GM19043 (cell line): Measurements from ENCODE around the gene CDC42.
"Not testable (repeated sequence)": the region's sequence is repeated elsewhere in the genome, so short reads cannot be mapped to it uniquely, and the experiment has no call there.

Experiments
- ATAC-seq: cut with Tn5 transposase; IDR thresholded peaks from one replicate; pipeline ENCODE4 v1.9.1; 2021; ENCODE audit warnings: low read depth; ENCODE audit not compliant: unreplicated experiment

The CDC42 gene

DNA sequence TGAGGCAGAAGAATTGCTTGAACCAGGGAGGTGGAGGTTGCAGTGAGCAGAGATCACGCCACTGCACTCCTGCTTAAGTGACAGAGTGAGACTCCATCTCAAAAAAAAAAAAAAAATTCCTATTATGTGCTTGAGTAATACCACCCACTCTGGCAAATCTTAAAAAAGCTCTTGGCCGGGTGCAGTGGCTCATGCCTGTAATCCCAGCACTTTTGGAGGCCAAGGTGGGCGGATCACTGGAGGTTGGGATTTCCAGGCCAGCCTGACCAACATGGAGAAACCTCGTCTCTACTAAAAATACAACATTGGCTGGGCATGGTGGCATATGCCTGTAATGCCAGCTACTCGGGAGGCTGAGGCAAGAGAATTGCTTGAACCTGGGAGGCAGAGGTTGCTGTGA lies 17.7 kb upstream of the CDC42 start:
- not testable (repeated sequence) for ATAC-seq

DNA sequence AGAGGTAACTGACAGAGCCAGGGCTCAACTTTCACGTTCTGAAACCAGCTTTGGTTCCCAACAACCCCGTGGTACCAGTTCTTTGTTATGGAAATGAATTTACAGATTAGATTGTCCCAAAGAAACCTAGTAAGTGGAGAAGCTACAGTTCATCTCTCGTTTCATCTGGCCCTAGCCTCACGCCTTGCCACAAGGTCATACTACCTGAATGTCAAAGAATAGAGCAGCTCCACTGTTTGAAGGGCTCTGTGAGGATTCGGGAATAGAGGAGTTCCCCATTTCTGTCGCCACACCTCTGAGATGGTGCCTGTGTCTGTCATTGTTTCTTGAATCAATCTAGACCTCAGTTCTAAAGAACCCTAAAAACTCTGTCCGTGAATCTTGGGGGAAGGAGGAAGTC lies 15.0 kb upstream of the CDC42 start:
- no peak for ATAC-seq

DNA sequence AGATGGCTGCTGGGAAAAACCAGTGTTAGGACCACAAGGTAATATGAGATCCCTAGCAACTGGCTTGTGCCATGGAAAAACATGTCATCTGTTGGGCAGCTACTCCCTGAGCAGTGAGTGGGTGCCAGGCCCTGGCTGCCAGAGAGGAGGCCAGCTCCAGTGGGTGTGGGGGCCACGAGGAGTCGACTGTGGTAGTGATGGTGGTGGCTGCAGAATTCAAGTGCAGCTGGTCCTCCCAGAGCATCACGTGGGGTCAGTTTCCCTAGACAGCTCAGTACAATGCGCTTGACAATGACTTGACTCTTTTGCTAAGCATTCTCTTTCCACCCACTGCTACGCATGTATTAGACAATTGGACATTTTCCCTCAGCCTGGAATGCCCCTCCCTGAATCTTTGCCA lies 14.5 kb upstream of the CDC42 start:
- no peak for ATAC-seq

DNA sequence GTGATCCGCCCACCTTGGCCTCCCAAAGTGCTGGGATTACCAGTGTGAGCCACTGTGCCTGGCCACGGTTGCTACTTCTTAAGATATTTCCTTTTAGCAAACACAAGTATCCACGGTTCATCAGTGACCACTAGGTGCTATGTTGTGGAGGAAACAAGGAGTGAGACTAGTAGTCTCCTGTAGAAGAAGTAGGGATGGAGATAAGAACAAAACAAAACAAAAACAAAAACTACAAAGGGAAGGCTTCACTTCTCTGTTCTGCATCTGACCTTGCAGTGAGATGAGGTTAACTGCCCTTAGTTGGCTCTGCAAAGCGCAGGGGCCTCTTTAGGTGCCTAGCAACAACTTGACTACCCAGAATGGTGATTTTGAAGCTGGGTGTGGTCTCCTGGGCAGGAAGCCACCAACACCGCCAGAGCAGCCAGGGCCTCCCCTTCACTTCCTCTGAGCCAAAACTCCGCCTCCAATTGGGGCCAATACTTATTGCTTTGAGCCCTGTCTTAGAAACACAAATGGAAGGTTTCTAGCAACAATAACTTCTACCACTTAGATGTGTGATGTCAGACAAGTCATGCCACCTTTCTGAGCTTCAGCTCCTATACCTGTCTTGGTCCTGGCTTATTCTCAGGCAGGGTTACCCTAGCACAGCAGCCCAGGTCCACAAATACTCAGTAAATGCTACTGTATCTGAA lies 12.8 kb upstream of the CDC42 start:
- ATAC-seq = peak; percentile 97

DNA sequence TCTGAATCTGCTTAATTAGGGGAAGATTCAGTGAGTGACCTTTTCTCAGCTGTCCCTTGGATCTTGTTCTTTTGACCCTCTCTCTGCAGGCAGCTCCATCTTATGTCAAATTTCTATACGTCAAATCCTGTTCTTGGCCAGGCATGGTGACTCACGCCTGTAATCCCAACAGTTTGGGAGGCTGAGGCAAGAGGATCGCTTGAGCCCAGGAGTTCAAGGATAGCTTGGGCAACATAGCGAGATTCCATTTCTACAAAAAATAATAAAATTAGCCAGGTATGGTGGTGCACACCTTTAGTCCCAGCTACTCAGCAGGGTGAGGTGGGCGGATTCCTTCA lies 12.3 kb upstream of the CDC42 start:
- ATAC-seq = no peak

DNA sequence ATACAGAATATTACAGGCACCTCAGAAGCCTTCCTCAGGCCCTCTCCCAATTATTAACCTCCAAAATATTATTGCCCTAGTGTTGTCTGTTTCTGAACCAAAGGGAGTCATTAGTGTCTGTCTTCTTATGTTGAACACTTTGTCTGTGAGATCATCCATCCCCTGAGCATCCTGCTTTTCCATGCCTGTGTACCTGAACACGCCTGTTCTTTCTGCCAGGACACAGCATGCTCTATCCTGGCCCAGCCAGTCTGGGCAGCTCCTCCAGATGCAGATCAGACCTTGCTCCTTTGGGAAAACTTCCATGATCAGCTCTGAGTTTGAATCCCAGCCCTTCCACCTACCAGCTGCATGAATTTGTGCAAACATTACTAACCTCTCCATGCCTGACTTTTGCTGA lies 11.0 kb upstream of the CDC42 start:
- no peak for ATAC-seq

DNA sequence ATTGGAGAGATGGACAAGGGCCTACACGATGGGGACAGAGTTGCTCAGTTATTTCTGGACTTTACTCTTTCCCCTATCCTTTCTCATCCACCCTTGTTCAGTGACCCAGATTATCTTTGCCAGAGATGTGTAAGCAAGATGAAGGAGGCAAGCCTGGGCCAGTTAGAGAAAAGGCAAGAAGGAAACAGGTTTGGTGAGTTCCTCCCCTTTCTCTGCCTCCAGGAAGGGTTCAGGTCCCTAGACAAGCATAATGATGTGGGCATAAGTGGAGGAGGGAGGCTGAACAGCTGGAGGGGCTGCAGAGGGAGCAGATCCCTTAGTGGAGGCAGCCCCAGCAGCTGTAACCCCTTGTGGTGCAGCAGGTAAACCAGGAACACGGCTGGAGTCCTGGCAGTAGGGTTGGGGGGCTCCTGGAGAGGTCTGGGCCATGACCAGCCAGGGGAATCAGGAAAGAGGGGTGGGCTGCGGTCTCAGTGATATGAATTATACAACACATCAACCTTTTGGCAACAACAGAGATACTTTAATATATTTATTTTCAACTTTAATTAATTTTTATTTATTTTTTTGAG lies 9.2 kb upstream of the CDC42 start:
- ATAC-seq = no peak

DNA sequence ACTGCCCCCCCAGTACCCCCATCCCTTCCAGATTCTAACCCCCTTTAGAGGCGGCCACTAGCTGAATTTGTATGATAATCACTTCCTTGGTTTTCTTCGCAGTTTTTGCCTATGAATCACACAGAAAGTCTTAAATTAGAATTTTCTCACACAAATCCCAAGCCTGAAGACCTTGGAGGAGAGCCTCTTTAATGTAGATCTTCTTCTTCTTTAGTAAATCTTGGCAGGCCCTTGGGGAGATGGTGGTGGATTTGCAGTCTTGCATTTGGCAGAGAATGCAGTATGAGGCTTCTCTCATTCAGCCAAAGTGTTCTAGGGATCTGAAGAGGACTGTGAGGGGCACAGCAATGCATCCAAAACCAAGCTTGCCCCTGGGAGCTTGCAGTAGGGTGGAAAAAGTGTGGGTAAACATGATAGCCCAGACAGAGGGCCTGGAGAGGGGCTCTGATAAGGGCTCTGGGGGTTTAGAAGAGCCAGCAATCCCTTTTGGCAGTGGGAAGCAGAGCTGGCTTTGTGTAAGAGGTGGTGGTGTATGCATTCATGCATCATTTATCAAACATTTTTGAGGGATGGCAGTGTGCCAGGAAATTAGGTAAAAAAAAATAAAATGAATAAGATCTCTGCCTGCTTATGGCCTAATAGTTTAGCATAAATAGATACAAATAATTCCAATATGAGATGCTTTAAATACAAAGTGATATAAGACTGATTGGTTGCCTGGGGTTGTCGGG lies 7.7 kb upstream of the CDC42 start:
- no peak for ATAC-seq

DNA sequence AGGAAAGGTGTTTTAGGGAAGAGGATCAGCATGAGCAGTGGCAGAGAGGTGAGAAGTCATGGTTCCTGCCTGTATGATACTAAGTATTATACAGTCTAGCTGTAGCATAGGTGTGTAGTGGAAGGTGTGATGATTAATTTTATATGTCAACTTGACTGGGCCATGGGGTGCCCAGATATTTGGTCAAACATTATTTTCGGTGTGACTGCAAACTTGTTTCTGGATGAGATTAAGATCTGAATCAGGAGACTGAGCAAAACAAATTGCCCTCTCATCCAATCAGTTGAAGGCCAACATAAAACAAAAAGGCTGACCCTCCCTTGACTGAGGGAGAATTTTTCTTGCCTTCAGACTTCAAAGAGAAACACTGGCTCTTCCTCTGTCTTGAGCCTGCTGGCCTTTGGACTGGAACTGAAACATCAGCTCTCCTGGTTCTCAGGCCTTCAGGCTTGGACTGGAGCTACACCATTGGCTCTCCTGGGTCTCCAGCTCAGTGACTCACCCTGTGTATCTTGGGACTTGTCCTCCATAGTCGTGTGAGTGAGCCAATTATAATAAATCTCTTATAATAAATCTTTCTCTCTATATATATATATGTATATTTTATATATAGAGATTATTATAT lies 6.8 kb upstream of the CDC42 start:
- no peak for ATAC-seq

DNA sequence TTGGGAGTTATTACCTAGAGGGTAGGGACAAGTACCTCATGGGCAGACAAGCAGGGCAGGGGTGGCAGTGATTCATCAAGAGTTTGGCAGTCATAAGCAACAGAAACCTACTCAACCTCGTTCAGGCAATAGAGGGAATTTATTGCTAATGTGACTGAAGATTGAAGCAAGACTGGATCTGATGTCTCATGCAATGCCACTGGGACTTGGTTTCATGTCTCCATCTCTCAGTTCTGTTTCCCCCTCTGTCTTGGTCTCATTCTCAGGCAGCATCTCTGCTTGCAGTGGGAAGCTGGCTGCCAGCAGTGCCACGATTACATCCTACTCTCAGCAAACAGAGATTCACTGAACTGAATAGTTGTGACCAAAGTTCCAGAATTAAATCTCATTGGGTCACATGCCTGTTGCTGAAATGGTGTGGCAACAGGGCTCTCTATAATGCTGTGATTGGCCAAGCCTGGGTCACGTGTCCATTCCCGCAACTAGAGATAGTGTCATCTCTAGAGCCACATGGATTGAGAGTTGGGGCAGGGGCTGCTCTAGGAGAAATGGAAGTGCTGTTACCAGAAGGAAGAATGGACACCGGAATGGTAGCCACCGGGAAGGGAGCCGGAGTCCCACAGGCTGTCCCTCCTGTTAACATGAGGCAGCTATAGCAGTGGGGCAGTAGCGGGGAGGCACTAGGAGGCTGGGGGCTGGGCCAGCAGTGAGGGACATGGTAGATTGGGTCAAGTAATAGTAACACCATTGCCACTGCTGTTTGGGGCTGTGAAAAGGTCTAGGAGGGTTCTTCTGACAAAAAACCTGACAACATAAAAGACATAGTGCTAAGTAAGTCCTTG lies 3.9 kb upstream of the CDC42 start:
- ATAC-seq = no peak

DNA sequence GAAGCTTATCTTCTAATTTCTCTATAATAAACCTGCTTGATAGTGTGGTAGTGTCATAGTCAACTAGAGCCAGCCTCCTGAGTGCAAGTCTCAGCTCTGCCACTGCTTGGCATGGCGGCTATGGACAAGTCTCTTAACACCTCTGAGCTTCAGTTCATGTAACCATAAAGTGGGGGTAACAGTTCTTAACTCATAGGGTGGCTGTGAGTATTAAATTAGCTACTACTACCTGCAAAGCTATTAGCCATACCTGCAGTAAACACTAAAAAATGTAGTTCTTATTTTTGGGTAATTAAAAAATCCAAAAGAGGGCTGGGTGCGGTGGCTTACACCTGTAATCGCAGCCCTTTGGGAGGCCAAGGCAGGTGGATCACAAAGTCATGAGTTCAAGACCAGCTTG lies 2.2 kb upstream of the CDC42 start:
- ATAC-seq = no peak

DNA sequence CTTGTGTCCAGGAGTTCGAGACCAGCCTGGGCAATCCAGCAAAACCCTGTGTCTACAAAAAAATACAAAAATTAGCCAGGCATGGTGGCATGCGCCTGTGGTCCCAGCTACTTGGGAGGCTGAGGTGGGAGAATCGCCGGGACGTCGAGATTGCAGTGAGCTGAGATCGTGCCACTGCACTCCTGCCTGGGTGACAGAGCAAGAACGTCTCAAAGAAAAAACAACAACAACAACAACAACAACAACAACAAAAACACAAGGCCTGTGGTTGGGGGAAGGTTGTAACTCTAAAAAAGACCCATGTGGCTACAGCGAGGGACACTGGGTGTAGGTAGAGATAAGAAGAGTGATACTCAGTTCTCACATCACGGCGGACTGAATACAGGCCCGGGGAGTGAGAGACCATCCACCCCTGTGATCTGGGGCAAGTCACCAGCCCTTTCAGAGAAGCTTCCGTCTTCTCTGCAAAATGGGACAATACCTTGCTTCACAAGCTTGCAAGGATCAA lies 848 bp upstream of the CDC42 start:
- ATAC-seq = no peak

DNA sequence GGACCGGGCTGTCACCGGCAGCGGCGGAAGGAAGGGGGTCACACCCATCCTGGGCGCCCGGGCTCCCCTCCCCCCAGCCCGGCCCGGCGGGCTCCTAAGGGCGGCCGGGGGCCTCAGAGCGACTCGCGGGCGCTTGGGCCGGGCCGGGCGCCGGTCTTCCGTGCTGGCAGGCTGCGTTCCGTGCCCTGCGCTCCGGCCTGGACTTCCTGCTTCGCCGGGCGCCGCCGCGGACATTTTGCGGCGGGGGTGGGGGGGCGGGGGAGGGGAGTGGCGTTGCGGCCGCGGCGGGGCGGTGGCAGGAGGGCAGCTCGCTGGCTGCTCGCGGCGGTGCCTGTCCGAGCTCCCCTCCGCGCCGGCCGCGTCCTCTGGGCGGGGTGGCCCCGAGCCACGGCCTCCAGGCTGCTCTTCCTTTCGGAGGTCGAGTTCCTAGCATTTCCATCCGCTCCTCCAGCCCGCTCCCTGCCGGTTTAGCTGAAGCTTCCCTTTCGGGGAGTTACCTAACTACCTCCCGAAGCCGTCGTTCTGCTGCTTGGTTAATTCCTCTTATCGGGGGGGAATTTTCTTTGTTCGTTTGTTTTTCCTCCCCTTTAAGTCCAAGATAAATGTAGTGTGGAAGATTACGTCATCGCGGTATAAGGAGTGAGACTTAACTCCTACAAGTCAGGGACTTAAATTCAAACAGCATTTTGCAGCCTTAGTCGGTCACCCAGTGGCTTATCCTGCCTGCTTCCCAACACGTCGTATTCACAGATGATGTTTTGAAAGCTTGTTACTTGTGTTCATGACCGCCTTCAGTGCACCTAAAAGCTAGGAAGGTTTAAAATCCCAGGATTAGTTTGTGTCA lies 730 bp downstream of the CDC42 start:
- ATAC-seq = peak; percentile 32

DNA sequence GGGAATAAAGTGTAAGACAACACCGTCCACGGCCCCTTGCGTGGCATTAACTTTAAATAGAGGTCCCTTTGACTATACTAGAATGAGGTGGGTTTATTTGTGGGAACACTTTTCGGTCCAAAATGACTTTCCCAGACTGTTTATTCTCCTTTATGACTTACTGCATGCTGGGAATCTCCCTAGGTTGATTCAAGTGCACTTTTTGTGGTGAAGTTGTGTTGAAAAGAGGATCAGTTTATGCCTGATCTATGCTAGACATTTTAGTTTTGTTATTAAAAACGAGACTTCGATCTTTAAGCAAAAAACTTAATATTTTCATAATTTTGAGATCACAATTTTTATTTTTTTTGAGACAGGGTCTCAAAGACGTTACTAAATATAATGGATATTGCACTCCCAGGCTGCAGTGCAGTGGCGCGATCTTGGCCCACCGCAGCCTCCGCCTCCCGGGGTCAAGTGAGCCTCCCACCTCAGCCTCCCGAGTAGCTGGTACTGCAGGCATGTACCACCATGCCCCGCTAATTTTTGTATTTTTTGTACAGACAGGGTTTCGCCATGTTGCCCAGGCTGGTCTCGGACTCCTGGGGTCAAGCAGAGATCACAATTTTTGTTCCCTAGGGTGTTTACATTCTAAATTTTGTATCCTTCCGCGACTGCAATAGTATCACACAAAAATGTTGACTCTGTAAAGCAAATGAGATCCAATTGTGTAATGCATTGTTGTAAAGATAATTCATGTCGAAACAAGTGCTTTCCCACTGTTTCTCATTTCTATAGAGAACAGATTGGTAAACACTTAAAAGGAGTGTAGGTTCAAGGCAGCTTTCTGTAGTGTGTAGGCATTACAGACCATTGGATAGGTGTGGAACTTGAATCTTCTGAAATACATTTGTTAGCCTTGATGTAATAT lies 1.6 kb downstream of the CDC42 start:
- ATAC-seq = no peak

DNA sequence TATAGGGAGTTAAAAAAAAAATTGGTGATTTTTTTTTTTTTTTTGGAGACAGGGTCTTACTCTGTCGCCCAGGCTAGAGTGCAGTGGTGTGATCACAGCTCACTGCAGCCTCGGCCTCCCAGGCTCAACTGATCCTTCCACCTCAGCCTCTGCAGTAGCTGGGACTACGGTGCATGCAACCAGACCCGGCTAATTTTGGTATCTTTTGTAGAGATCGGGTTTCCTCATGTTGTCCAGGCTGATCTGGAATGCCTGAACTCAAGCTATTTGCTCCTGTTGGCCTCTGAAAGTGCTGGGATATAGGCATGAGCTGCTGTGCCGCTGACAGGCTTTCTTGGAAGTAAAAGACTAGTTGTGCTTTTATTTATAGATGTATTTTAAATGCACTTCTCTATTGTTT lies 3.0 kb downstream of the CDC42 start:
- ATAC-seq = no peak

DNA sequence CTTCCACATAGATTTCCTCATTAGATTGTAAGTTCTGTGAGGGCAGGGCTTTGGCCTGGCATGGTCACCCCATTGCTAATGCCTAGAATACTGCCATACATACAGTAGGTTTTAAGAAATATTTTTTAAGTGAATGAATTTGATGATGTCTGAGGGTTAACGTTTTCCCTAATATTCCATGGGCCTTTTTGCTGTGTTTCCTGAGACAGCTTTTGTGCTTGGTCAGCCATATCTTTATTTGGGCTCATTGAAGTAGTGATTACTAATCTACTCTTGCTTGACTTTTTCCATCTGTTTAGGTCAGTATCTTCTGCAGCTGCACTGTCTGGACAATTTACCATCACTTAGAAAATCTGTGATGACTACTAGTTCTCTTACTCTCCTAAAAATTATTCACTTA lies 3.5 kb downstream of the CDC42 start:
- no peak for ATAC-seq

DNA sequence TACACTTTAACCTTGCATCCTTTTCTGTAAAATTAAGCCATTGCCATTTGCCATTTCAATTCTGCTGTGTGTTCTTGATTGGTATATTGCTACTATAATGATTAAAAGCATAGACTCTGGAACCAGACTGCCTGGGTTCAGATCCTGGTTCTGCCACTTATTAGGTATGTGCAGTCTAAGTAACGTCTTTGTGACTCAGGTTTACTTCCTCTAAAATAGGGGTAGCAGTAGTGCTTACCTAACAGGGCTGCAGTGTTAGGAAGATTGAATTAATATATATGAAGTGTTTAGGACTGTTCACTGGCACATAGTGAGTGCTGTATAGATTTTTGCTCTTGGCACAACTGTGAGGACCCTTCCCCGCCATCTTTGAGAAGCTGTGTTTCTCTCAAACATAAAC lies 4.4 kb downstream of the CDC42 start:
- no peak for ATAC-seq

DNA sequence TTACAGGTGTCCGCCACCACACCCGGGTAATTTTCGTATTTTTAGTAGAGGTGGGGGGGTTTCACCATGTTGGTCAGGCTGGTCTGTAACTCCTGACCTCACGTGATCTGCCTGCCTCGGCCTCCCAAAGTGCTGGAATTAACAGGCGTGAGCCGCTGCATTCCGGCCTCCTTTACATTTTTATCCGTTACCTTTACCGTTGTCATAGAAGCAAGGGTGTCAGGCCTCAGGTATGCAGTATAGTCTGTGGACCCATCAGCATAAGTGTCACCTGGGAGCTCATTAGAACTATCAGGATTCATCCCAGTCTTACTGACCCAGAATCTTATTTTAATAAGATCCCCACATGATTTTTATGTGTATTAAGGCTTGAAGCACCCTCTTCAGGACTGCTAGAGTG lies 5.4 kb downstream of the CDC42 start:
- no peak for ATAC-seq
